Panc1 (cell line): ENCODE results near the gene DDX52.

Source experiments
- CTCF ChIP-seq: fragments of 450-650 bp; IDR thresholded peaks from 2 replicates; pipeline ENCODE4 v1.5.1; 2017; ENCODE audit warnings: mild to moderate bottlenecking
- SIN3A ChIP-seq: IDR thresholded peaks from 2 replicates; pipeline ENCODE4 v1.6.1; 2012; ENCODE audit warnings: low read depth, mild to moderate bottlenecking, low read length, moderate library complexity, borderline replicate concordance; ENCODE audit not compliant: insufficient read depth

GRCh38 chr17:37614823-37615222, 28.4 kb downstream of the DDX52 start:
- no peak for TF ChIP-seq CTCF
- no peak for TF ChIP-seq SIN3A
